KBM-7 (cell line): ENCODE measurements around the gene PKDREJ.

Source experiments
- DNase-seq: peaks from one replicate; pipeline ENCODE4 v3.0.0-alpha.2; 2015
- in situ Hi-C: fragments of 300-500 bp; cut with MboI; formaldehyde crosslinking; loops from 2 replicates; pipeline ENCODE4 v1.14.3; 2020; ENCODE audit warnings: low sequenced_read_pairs, low pct_unique_long_range_greater_than_20kb, mixed read lengths

The PKDREJ gene

DNA sequence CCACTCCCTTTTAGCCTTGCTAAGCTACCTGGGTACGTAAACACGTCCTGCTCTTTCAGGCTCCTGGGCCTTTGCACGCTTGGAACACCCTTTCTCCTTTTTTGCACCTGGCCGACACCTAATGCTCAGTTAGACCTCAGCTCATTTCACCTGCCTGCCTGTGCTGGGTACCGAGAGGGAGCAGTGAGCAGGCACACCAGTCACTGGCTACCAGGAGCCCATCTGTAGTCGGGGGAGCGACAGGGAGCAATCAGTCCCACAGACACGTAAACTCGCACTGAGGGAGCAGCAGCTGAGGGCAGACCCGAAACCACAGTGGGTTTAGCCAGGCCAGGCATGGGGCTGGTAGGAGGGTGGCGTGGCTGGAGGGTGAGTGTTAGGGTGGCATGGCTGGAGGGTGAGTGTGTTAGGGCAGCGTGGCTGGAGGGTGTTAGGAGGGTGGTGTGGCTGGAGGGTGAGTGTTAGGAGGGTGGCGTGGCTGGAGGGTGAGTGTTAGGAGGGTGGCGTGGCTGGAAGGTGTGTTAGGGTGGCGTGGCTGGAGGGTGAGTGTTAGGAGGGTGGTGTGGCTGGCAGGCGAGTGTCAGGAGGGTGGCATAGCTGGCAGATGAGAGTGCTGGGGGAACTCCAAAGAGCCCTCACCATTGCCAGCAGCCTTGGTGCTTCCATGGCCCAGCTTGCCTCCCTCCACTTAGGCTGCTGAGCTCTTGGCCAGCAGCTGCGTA lies 27.1 kb upstream of the PKDREJ start:
- no peak for DNase-seq
- in situ Hi-C loops = no loop called here

DNA sequence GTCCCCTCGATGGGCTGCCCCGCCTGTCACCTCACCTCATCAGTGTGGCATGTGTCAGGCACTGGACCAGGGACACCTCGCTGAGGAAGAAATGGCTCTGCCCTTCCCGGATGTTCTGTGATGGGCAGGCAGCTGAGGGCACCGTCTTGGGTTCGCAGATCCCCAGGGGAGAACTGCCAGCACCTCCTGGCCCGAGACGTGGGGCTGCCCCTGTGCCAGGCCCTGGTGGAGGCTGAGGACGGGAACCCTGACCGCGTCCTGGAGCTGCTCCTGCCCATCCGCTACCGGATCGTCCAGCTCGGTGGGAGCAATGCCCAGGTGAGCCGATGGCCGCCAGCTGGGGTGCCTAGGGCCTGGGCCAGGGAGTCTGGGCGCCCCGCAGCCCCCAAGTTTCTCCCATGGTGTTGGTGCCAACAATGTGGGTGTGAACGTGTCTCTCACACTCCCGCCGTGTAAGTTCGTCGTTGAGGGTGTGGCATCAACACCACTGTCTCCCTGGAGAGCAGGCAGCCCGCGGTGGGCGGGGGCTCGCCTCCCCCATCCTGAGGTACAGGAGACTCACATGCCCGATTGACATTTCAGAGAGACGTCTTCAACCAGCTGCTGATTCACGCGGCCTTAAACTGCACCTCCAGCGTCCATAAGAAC lies 26.2 kb upstream of the PKDREJ start:
- DNase-seq = no peak
- in situ Hi-C loops = no loop called here

DNA sequence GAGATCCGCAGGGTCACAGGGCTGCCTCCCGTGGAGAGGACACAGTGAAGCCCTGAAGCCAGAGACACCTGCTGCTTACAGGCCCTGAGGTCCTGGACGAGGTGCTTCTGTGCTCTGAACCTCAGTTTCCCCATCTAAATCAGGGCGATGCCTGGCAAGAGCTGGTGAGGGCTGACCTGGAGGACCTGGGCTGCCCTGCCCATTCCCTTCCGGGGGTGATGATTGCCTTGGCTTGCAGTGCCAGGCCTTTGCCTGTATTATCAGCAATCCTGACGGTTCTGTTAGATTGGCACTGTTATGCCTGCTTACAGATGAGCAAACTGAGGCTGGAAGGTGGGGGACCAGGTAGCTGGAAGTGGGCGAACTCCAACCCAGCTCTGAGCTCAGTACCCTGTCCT lies 25.7 kb upstream of the PKDREJ start:
- no peak for DNase-seq

DNA sequence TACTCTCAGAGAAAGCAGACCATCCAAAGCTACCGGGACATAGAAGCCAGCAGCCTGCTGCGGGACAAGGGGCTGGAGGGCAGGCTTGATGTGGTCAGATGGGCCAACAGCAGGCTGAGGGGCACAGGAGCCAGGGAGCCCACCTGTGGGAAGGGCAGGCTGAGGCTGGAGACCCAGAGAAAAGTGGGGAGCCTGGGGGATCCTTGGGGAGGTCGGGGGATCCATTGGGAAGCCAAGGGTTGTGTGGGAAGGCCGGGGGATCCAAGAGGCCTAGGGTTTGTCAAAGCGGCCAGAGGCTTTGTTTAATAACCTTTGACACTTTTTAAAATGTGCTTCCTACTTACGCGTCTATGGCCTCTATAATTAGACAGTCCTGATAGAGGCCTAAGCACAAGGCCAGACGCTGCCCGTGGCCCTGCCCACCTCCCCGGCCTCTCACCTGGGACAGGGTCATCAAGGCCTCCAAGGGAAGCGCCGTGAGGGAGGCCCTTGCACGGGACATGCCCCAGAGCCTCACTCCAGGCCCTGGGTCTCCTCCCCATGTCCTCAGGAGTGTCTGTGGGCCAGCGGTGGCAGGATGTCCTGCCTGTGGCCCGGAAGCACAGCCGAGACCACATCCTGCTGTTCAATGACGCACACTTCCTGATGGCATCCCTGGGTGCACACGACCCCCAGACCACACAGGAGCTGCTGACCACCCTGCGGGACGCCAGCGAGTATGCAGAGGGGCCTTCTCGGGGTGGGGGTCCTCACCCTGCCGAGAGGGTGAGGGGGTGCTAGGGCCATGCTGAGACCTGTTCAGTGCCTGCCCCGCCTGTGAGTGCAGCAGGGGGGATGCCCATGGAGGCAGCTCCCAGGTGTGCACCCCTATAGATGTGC lies 25.0 kb upstream of the PKDREJ start:
- DNase-seq = peak; percentile 82
- in situ Hi-C loops = no loop called here

More for the DNA sequence above, 25.7 kb upstream of the PKDREJ start:
- in situ Hi-C loops = no loop called here

DNA sequence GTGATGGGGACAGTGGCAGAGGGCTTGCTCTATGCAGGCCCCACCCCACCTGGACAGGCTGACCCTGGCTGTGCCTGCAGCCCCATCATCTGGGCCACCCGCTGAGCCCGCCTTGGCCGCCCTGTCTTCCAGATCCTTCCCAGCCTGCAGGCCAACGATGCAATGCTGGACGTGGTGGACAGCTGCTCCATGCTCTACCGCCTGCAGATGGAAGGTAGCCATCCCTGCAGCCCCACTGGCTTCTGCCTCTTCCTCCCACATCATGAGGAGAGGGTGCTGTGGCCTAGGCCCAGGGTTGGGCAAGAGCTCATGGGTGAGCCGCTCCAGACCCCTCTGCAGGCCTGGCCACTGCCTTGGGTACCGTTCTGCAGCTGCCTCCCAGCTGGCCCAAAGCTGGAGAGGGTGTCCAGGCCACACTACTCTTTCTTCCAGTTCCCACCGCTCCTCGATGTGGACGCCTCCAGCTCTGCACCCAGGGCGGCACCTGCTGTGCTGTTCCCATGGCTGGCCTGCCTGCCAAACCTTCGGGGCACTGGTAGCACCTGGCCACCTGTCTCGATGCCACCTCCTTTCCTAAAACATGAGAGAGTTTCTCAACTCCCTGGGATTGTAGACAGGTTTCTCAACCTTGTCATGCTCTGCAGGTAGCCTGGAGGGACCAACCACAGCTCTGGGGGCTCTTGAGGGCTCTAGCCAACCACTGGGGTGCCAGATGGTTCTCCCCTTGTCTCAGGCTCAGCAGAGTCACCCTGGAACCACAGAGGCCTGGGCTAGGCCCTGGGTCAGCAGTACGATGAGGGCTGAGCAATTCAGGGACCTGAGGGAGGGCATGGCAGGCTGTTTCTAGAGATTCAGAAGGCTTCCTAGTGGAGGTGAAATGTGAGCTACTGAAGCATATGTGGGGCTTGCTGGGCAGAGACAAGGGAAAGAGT lies 24.1 kb upstream of the PKDREJ start:
- no peak for DNase-seq
- in situ Hi-C loops = no loop called here

DNA sequence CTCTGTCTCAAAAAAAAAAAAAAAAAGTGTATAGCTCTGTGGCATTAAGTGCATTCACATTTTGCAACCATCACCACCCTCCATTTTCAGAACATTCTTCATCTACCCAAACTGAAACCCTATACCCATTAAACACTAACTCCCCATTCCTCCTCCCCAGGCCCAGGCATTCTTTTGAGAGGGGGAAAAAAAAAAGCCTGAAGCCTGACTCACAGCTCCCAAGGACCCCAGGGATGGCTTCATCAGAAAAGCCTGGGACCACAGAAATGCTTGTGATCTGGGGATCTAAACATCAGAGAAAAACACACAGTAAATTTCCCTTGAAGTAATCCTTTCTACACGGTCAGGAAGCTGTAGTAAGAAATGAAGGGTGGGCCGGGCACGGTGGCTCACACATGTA lies 22.9 kb upstream of the PKDREJ start:
- no peak for DNase-seq
- in situ Hi-C loops = no loop called here

DNA sequence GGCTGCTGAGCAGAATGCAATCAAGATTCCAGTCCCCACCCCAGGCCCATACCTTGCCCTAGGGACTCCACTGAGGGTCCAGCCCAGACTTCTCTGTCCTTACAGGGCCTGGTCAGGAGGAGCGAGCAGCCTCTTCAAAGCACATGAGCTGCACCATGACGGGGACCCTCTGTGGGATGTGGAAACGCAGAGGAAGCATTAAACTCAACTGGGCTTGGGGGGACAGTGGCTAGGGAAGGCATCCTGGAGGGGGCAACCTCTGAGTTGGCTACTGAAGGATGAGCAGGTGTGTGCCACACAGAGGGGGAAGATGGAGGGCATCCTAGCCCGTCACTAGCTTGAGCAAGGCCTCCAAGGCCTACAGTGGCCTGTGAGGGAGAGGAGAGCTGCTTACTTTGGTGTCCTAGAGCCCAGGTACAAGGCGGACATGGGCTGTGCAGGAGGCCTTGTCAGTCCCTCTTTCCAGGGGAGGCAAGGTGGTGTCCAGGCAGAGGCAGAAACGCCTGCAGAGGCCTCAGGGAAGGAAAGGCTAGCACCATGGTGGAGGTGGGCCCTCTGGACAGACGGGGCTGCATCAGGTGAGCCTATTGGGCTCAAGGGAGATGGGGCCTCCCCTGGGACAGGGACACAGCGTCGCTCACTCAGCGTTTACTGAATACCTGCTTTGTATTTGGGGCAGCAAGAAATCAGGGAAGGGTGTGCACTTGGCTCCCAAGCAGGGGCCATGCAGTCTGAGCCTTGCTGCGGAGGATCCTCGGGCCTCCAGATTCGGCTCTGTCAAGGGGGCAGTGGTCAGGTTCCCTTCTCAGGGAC lies 18.9 kb upstream of the PKDREJ start:
- DNase-seq = no peak
- in situ Hi-C loops = no loop called here

DNA sequence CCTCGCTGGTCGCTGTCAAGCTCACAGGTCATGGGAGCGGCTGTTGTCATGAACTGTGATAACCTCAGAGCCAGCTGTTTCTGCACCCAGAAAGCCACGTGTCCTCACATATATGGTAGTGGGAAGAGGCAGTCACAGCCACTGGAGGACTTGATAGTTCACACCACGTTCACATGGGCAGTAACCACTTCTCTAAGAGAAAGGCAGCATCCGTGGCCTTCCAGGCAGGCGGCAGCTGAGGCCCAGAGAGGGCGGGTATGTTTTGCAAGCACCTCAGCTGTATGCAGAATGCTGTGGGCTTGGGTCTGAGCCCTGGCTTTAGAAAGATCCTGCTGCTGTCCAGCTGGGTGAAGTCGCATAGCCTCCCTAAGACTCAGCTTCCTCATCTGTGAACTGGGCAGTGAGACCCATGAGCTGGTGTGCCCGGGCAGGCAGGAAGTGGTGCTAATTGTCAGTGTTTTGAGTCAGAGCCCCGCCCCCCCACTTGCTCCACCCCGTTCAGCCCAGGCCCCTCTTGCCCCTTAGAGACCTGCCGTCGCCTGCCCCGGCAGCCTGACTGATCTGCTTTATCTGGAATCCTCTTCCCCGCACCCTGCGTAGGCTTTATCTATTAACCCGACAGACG lies 18.0 kb upstream of the PKDREJ start:
- DNase-seq = no peak
- in situ Hi-C loops = no loop called here

DNA sequence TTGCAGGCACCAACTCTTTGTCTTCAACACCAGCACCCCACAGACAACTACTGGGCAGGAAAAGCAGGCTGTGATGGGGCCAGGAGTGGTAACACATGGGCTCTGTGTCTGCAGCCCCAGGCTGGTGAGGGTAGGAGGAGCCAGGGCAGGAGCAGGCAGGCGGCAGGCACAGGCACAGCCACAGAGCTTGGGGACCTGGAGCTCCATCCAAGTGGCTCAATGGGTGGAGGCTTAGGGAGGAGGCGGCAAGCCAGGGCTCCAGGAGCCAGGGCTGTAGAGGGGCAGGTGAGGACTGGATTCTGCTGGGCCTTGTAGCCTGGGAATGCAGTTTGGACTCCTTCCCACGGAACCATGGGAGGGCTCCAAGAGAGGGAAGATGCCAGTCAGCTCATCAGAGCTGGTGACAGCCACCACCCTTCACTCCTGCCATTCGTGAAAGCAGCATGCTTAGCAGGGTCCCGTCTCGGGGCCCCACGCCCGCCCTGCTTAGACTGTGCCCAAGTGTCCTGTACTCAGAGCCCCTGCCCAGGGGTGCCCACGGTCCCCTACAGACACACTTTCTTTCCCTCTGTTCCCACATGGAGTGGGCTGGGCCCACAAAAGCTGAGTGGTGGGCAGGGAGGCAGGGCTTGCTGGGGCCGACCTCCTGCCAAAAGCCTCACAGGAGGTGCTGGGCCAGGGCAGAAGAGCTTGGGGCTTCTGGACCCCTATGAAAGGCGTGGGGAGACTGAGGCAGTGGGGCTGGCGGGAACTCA lies 17.1 kb upstream of the PKDREJ start:
- DNase-seq = no peak
- in situ Hi-C loops = no loop called here

DNA sequence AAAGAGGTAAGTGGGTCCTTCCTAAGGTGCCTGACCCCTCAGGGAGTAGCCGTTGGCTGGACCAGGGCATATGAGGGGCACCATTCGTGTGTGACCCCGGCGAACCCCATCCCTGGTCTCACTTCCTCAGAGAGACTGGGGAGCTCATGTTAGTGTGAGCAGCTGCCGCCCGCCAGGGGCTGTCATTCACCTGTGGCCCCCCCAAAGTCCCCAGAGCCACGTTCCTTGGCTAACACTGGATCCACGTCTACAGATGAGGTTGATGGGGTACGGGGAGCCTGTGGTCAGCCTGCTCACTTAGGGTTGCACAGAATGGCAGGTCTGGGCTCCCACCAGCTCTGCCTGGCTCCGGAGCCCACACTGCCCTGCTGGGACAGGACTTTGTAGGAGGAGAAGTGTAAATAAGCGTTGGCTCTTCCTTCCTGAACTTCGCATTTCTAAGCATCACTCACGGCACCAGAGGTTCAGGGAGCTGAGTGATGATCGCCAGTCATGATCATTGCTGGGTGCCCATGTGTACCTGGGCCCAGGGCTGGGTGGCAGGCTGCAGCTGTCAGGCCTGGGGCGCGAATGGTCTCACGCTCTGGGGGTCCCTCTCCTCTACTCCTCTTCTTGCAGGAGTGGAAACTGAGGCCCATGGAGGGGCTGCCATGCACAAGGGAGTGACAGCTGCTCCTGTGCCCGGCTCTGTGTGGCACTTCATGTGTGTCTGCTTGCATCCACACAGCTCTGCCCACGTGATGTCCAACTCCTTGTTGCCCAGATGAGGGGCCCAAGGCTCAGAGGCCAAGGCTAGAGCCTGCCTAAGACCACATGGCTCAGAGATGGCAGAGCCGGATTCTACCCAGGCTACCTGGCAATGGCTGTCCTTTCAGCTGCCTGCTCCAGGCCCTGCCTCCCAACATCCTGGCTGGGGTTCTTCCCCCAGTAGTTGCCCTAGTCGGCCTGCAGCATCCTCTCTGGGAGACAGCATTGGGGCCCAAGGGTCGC lies 15.8 kb upstream of the PKDREJ start:
- in situ Hi-C loops = no loop called here
- DNase-seq = no peak

DNA sequence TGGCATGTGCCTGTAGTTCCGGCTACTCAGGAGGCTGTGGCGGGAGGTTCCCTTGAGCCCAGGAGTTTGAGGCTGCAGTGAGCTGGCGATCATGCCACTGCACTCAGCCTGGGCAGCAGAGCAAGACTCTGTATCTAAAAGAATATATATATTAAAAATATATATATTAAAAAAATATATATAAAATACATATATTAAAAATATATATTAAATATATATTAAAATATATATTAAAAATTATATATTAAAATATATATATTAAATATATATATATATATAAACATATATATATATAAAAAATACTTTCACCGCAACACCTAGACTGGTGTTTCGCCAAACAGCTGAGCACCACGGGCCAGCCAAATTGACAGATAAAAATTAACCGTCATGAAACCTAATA lies 13.4 kb upstream of the PKDREJ start:
- in situ Hi-C loops = no loop called here

DNA sequence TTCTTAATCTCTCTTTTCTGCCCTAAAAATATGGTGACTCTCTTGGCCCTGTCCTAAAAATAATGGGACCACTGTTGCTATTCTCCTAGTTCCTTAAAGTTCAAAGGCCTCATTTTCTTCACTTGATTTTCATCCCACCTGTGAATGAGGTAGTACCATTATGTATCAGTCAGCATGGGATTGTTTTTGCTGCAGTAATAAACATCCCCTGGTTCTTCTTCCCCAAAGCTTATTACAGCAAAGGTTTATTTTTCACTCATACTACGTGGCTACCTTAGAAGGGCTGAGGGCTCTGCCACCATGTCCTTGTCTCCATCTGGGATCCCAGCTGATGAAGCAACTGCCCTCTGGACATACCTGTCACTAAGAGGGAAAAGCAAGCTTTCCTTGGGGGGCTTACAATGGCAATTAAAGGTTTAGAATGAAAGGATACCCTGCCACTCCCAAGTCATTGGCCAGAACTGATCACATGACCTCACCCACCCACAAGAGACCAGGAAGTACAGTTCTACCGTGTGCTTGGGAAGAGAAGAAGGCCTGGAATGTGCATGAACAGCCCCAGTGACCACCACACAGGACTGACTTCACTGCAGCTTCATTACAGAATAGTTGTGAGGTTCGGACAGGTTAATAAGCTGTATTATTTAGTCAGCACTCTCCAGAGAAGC lies 12.4 kb upstream of the PKDREJ start:
- in situ Hi-C loops = no loop called here
- DNase-seq = no peak

More for the DNA sequence above, 13.4 kb upstream of the PKDREJ start:
- DNase-seq = no peak

DNA sequence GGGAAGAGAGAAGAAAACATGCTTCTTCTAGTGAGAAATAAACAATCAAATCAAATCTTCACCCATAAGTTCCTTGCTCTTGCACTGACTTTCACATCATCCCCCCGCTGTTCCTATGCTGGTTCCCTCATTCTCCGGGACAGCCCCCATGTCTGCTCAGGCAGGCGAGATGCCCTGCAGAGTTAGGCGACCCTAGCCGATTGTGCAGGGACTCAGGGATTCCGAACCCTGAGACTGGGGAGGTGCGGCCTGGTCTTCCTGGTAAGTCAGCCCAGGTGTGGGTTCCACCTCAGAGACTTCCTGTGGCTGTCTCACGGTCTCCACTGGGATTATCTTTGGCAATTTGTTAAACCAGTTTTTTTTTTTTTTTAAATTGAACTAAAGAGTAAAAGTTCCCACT lies 11.2 kb upstream of the PKDREJ start:
- in situ Hi-C loops = no loop called here
- no peak for DNase-seq

DNA sequence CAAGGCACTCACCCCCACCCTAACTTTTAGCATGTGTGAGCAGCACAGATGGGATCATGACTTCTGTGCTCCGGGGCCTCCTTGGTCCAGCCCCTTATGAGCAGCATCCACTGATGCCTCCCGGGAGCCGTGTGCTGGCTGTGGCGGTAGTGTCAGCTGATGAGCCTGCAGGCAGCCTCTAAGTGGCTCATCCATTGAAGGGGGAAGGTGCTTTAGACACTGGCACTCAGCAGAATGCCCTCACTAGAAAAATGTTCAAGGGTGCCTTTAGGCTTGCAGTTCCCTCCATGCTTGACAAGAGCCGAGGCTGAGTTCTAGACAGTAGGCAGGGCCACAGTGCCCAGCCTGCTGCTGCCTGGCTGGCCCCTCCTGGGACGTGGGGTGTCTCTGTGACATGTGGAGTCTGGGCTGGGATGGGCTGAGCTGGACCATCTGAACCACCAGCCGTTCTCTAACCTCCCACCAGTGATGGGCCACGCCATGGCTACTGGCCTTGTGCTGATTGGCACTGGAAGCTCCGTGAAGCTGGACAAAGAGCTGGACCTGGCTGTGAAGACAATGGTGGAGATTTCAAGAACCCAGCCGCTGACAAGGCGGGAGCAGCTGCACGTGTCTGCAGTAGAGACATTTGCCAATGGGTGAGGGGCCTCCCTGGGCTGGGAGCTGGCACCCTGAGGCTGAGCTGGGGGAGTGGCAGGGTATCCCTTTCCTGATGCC lies 10.4 kb upstream of the PKDREJ start:
- DNase-seq = no peak
- in situ Hi-C loops = no loop called here
